HG03039 (cell line): ENCODE measurements around the gene CRMP1.

Experiments used
- ATAC-seq: cut with Tn5 transposase; IDR thresholded peaks from one replicate; pipeline ENCODE4 v1.9.1; 2021; ENCODE audit warnings: mild to moderate bottlenecking, moderate library complexity; ENCODE audit not compliant: unreplicated experiment

Gene CRMP1

DNA sequence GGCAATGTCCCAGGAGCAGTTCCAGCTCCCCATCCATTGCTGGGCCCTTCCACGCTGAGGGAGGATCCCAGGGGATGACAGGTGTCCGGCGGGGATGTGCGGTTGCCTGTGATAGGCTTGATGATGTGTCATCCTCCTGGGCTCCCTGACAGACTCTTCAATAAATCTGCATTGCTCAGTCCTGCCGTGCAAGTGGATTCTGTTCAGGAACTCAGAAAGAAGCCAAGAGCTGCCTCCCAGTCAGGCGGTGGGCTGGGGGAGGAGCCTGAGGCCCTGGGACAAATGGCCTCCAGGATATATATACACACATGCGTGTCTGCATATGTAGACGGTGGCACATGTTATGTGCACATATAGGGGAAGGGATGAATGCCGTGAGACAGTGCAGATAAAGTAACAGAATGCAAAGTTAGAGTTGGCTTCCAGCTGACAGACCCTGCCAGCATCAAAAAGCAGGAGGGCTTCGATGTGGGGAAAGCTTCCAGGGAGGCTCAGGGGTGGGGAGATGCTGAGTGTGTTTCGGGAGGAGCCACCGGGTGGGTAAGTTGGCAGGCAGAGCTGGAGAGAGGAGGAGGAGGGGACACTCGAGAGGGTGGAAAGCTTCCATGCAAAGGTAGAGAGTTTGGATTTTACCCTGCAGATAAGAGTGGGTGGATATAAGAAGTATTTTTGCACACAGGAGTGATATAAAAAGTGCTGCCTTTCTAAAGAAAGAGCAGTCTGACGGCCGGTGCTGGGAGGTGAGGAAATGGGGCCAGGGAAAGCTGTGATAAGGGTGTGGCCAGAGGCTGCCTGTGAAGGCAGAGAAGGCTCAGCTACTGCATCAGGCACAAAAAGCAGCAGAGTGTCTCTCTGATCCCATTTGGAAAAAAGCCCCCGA is 28.5 kb upstream of the CRMP1 start:
- no peak for ATAC-seq

DNA sequence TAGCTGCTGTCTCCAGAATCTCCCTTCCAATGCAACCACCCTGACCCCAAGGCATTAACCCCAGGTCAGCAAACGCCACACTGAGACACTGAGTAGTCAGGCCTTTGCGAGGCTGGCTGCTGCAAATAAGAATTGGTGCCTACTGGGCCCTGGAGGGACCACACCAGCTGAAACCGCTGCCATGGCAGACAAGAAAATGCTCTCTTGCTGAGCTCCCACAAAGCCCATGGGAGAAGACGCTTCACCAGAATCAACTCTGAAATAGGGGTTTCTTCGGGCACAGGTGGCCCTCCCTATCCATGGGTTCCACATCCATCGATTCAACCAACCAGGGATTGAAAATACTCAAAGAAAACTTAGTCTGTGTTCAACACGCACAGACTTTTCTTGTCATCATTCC is 26.7 kb upstream of the CRMP1 start:
- no peak for ATAC-seq

DNA sequence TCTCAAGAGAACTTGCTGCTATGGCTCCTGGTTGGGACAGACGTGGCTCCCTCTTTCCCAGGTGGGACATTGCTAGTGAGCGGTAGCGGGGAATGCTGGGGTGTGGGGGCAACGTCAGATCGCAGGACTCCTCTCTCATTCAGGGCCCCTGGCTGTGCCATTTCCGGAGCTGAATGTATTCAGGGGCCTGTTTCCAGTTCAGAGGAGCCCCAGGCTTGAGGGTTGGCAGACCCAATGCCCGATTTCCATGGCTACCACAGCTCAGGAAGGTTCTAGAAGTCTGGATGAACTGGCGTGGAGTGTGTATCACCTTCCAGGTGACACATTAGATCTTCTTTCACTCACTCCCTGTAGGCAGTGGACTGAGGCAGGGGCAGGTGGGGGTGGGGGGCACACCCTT is 26.2 kb upstream of the CRMP1 start:
- ATAC-seq = no peak

DNA sequence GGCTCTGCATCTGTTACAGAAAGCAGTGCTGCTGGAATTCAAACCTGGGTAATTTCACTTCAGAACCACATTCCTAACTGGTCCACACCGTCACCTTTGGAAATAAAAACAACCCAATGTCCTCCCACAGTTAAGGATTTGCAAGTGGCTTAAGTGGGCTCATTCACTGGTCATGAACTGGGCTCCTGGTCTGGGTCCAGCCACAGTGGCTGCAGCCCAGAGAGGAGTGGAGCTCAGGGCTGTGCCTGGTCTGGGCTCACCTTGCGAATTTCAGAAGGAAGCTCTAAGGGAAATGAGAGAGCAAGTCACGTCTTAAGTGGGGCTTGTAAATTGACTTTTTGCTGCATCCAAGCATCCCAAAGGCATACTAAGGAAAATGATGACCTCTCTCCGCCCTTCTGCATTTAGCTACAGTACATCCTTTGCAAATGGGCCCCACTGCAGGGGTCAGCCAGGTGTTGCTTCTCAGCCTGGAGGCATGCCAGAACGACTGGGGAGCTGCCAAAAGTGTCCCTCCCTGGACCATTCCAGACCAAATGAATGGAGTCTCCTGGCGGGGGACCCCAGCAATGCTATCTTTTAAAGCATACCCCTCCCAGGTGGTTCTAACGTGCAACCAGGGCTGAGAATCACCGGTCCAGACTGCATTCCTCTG is 25.6 kb upstream of the CRMP1 start:
- ATAC-seq = no peak

DNA sequence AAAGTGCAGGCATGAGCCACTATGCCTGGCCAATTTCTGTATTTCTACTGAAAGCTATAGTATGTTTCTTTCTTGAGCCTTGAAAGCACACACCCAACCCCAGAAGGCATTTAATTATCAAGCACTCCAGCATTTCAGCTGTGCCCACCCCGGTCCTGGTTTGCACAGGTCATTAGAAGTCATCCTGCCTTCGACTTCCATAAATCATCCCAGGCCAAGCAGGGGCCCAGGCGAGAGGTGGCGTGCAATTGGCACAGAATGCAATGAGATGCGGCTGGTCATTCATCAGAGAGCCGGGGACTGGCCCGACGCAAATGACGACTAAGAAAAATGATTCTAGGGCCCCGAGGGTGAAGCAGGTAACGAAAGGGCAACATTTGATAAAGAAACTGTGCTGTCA is 24.8 kb upstream of the CRMP1 start:
- no peak for ATAC-seq

DNA sequence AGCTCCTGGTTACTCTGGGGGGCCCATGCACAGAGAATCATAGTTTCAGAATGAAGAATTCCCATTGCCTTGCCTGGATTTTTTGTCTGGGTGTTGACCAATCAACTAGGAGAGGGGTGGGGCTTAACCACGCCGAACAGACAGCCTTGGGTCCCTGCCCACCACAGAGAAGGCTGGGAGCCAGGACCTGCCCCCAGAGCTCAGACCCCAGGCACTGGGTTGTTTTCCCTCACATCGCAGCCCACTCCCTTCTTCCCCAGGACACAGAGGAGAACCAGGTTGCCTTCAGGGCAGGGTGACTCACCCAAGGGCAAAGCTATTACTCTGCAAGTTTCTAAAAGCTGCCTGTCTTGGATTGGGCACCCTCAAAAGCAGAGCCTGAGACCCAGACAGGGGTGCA is 23.3 kb upstream of the CRMP1 start:
- no peak for ATAC-seq

DNA sequence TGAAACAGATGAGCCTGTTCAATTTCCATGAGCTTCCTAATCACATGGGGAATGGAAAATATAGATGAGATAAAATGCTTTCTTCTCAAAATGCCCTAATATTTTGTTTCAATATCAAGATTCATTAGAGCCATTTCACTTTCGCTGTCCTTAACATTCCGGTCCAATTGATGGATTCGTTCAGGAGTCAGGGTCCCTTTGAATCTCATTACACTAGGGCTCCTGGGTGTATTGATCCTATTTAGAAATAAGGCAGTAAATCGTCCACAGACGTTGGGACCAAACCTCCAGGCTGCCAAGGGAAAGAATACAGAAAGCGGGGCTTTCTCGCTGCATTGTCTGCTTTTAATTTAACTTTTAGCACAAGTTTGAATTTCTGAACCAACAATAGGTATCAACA is 20.6 kb upstream of the CRMP1 start:
- no peak for ATAC-seq

DNA sequence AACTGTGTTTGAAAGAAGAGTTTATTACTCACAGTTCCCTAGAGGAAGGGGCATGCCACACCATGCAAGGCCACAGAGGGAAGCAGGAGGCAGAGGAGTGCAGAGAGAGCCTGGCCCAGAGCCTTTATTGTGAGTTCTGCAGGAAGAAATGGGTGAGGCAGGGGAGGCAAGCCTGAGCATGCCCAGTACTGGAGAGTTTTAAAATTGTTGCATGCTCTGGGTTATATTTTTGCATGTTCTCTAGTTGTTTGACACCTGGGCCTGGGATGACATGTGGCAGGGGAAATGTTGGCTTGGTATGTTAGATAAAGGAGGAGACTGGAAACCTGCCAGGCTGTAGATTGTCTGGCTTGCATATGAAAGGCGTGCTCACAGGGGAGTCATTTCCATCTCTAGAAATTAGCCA is 19.7 kb upstream of the CRMP1 start:
- no peak for ATAC-seq

DNA sequence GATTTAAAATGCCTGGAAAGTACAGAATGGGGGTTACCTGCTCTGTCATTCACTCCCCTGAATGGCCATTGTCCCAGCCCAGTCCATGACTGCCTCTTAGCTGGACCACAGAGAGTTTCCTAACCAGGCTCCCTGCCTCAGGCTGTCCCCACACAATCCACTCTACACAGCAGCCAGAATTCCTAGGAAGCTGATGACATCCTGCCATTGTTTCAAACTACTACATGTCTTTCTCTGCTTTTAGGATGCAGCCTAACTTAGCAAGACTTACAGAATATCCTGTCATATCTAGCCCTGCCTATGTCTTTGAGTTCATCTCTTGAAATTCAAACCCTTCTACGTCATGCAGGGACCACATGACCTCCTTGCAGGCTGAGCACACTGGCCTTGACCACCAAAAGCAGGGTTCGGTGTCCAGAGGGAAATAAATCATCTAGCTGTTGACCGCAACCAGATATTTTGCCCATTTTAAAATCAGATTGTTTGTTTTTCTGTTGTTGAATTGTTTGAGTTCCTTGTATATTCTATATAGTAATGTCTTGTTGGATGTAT is 16.1 kb upstream of the CRMP1 start:
- no peak for ATAC-seq

DNA sequence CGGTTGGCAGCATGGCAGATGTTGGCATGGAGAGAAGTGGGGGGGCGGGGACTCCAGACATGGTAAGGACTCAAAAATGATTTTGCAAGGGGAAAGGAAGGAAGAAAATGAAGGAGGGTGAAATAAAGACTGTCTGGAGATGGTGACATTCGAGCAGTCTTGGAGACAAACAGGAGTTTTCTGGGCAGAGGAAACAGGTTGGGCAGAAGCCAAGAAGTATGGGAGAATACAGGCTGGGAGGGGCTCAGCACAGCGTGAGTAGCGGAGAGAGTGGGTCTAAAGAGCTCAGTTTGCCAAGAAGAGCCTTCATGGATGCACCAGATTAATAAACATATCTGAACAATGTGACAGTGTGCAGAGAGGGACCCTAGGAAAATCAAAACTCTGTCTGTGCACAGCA is 13.3 kb upstream of the CRMP1 start:
- ATAC-seq = no peak

DNA sequence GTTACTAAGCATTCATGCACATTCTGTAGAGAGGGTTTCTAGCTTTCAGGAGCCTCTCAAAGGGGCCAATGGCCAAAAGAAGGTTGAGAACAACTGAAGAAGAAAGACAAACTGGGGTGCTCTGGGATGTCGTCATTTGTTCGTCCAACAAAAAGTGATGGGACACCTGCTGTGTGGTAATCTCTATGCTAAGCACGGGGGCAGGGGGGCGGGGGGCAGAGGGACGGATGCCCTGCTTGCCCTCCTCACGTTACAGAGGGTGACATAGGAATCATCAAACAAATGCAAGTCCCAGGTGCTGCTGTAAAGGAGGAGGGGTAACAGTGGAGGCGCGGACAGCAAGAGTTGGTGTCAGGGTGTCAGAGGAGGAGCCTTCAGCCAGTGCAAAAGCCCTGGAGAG is 12.8 kb upstream of the CRMP1 start:
- ATAC-seq = no peak

DNA sequence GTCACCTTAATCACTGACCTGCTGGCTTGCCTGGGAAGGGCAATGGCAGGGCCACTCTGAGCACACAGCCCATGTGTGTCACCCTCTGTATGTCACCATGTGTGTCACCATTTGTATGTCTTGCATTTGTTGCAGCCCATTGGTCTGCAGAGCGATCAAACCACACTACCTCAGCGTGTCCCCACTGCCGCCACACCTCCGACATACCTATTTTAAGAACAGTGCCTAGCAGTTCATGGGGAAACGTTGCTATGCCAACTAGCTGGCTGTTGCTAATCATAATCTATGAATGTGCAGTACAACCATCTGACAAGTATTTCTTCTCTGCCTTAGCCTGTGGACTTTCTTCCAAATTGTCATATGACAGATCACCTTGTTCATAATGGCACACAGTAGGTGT is 8.0 kb upstream of the CRMP1 start:
- no peak for ATAC-seq

DNA sequence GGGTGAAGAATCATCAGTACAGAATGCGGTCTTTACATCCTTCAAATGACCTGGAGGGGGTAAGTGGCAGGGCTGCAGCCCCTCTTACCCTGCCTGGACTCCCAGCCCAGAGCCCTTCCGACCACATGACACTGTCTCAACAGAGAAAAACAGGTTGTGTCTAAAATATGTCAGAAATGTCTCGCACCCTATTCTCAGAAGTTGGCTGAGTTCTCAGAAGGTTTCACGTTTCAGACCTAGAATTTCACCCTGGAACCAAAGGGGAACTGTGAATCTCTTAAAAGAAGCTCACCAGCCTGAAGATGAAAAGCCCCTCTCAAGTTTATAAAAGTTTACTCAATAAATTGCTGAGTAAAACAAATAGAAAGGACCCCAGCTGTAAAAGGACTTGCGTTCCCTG is 7.0 kb upstream of the CRMP1 start:
- no peak for ATAC-seq

DNA sequence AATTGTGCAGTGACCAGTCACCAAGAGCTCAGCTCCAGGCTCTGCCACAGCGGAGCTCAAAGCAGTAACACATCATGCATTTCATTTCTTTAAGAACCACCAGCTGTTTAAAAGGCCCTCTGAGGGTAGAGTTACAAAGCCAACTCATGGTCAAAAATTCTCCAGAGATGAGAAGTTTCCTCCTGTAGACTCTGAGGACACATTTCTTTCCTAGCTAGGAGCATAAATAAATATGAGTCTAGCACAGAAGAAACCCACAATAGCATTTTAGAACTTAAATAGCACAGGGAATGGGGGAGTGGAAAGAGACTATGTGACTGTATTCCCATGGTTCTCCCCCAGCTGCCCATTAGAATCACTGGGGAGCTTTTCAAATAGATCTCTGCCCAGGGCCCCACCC is 6.5 kb upstream of the CRMP1 start:
- no peak for ATAC-seq

DNA sequence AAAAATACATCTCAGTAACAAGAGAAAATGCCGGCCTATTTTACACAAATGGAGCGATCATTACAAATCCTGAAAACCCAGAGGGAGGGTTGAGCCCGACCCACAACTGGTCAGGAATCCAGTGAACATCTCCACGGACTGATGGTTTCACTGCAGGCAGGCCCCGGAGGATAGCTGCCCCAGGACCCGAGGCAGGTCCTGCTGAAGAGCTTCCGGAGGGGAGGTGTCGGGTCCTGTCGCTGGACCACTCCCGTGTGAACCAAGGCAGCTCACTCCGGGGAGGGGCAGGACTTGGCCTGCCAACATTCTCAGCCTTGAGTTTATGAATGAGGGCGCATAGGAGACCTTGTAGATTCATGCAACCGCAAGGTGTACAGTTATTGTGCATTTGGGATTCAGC is 4.8 kb upstream of the CRMP1 start:
- no peak for ATAC-seq

DNA sequence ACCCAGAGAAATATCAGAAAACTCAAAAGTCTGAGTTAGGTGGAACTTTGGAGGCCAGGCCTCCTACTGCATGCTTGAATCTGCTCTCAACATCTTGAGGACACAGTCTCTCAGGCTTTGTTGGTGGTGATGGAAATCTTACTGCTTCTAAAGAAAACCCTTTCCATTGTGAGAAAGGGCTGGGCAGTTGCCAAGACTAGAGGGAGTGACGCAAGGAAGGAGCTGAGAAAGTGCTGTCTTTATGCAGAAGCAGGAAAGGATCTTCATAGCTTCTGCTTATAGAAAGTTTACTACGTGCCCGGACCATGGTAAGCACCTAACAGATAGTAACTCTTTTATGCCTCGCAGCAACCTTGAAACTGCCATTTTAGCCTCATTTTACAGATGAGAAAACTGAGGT is 2.4 kb upstream of the CRMP1 start:
- no peak for ATAC-seq

DNA sequence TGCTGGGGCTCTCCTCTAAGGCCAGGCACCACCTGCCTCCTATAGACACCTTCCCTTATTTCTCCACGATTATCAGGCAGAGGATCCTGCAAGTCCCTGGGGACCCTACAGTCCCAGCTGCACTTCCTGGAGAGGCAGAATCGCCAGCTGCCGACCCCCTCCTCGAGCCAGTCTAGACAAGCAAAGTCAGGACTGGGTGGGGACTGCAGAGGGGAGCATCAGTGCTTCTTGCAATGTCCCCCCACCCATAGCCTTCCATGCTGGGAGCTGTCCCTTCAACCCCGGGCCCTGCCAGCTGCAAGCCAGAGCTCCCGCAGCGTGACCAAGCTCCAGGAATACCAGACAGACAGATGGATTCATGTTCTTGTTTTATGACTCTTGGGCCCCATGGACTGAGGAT is 1.4 kb upstream of the CRMP1 start:
- no peak for ATAC-seq

DNA sequence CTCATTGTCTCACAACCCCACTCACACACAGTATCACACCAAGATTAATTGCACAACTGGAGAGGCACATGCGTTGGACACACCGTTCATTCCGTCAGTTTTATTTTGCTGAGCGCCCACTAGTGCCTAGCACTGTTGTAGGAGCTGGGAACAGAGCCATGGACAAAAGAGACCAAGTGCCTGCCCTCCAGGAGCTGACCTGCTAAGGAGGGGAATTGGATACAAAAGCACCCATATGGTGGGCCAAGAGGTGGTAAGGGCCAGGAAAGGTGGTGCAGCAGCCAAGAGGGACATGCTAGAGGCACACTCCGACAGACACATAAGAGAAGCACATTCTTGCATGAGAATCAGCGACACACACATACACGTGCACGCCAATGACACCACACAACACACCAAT is 705 bp upstream of the CRMP1 start:
- no peak for ATAC-seq

DNA sequence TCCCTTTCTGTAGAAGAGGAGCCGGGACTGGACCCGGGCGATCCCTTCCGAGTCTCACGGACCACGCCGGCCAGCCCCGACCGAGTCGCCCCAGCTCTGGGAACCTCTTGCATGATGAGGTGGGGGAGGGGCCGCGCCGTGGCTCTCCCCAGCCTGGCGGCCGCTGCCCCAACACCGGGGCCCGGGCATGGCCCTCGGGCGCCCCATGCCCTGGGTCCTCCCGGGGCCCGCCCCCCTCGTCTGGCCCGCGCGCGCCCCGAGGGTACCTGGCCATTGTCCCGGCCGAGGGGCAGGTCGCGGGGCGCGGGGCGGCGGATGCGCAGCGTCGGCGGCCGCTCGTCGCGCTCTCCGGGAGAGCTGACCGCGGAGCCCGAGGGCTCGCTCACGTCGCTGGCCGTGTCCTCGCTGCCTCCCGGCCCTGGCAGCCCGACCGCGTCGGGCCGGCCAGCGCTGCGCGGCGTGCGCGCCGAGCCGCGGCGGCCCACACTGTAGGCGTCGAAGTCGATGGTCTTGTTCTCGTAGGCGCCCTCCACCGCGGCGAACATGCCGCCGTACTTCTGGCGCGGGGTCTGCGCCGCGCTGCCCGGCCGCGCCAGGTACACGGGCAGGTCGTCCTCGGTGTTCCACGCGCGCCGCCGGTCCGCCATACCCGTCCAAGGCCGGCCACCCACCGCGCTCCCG is 423 bp downstream of the CRMP1 start:
- no peak for ATAC-seq

DNA sequence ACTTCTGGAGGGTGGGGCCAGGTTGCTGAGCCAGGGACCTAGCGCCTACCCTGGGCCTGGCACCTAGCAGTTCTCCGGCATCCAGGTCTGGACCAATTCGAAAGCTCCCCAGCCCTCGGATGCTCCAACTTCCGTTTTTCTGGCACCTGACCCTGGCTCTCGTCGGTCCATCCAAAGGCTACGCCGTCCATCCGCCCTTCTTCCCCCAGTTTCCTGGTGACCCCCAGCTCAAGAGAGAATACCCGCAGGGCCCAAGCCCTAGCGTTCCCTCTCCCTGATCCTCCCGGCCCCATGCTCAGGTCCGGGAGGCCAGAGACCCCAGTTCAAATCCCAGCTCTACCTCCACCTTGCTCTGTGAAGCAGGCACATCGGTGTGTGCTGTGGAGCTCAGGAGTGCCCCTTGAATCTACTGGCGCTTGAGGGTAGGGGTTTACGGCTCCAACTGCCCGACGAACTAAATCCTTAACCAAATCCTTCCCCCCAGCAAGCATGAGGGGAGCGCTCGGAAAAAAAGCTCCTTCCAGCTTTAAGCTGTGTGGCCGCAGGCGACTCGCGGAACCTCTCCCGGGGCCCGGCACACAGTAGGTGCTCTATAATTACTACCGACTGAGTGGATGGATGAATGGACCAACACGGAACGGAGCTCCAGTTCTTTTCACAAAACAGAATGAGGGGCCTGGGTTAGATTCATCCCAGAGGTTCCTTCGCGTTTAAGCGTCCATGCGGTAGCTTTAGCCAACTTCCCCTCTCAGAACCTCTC is 1.1 kb downstream of the CRMP1 start:
- ATAC-seq = no peak
